SK-N-MC (cell line): Measurements from ENCODE around the gene GNAS-AS1.

Experiments
- DNase-seq: peaks from one replicate; pipeline ENCODE4 v3.0.0-alpha.2; 2011; ENCODE audit warnings: low read depth, low spot score
- H3K27ac ChIP-seq: fragments of 200-600 bp; sonication (generic); 2 replicates; pipeline ENCODE4 v1.5.1; 2016; ENCODE audit warnings: mixed run types
- H3K36me3 ChIP-seq: fragments of 200-600 bp; sonication (generic); 2 replicates; pipeline ENCODE4 v1.6.1; 2017; ENCODE audit warnings: antibody characterized with exemption, low read length, mixed read lengths; ENCODE audit not compliant: insufficient read depth
- H3K4me3 ChIP-seq: fragments of 200-600 bp; sonication (generic); 2 replicates; pipeline ENCODE4 v1.5.1; 2016
- H3K9ac ChIP-seq: fragments of 200-600 bp; sonication (generic); 2 replicates; pipeline ENCODE4 v1.8.0; 2017; ENCODE audit warnings: mixed run types, mixed read lengths; ENCODE audit not compliant: insufficient read length
- H3K9me3 ChIP-seq: fragments of 200-600 bp; sonication (generic); 2 replicates; pipeline ENCODE4 v1.6.1; 2017; ENCODE audit warnings: low read depth, mild to moderate bottlenecking, antibody characterized with exemption, low read length, moderate library complexity, mixed read lengths
- EZH2 ChIP-seq: fragments of 200-600 bp; sonication (generic); IDR thresholded peaks from one replicate; pipeline ENCODE4 v1.6.1; 2017; ENCODE audit warnings: antibody characterized with exemption
- FOXP2 ChIP-seq: optimal IDR thresholded peaks from 2 replicates; pipeline ENCODE3; 2011; ENCODE audit warnings: mild to moderate bottlenecking, moderate library complexity; ENCODE audit not compliant: insufficient read depth; ENCODE audit errors: extremely low read length, control extremely low read depth
- POLR2AphosphoS5 ChIP-seq: IDR thresholded peaks from 2 replicates; pipeline ENCODE4 v1.6.1; 2012; ENCODE audit warnings: mild to moderate bottlenecking, low read depth, low read length, borderline replicate concordance

GNAS-AS1 gene

GRCh38 chr20:58880994-58881752 lies 30.5 kb upstream of the GNAS-AS1 start:
- Histone ChIP-seq H3K27ac (no peak overlapping the region), H3K4me3 (no peak overlapping the region), H3K36me3 (no peaks in the 10 kb centered on the region), H3K9me3 (no peaks in the 10 kb centered on the region), H3K9ac (no peak overlapping the region)
- no peak for DNase-seq
- TF ChIP-seq POLR2AphosphoS5 = no peak
- no peak for TF ChIP-seq FOXP2
- TF ChIP-seq EZH2 = no peak

DNA sequence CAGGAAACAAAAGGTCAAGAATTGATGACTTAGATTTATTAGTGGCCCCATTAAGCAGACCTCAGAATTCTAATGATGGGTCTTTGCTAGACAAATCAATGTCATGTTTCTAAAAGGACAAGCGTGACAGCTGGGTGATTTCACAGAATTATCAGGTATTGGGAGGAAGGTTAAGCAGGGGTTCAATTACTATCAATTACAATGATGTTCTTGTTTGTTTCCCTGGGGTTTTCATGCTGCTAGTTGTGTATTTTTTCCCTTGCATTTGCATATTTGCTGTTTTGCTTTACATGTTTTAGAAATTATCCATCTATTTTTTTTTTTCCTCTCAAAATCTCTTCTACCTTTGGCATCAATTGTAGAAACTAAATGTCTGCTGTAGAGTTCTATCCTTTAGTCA lies 29.7 kb upstream of the GNAS-AS1 start:
- no peak overlapping the region for H3K4me3 ChIP-seq
- DNase-seq = no peak

GRCh38 chr20:58878399-58878798 lies 27.7 kb upstream of the GNAS-AS1 start:
- TF ChIP-seq FOXP2 (no peak), EZH2 (no peak), POLR2AphosphoS5 (no peak)
- DNase-seq = no peak
- Histone ChIP-seq H3K36me3 (no peaks in the 10 kb centered on the region), H3K4me3 (no peak overlapping the region), H3K9ac (no peak overlapping the region), H3K9me3 (no peaks in the 10 kb centered on the region), H3K27ac (no peak overlapping the region)

More for the DNA sequence above, 29.7 kb upstream of the GNAS-AS1 start:
- Histone ChIP-seq H3K9ac (no peak overlapping the region), H3K9me3 (no peaks in the 10 kb centered on the region), H3K27ac (no peak overlapping the region), H3K36me3 (no peaks in the 10 kb centered on the region)
- no peak for TF ChIP-seq POLR2AphosphoS5
- no peak for TF ChIP-seq FOXP2
- TF ChIP-seq EZH2 = no peak

- no peak overlapping the region for H3K4me3 ChIP-seq
- no peaks in the 10 kb centered on the region for H3K9me3 ChIP-seq
- DNase-seq = no peak
- no peak for TF ChIP-seq EZH2
- TF ChIP-seq FOXP2 = no peak
- no peak for TF ChIP-seq POLR2AphosphoS5
- H3K9ac ChIP-seq = no peak overlapping the region
- H3K36me3 ChIP-seq = no peaks in the 10 kb centered on the region
- H3K27ac ChIP-seq = no peak overlapping the region
These were observed 27.3 kb upstream of the GNAS-AS1 start for GRCh38 chr20:58877976-58878360.

DNA sequence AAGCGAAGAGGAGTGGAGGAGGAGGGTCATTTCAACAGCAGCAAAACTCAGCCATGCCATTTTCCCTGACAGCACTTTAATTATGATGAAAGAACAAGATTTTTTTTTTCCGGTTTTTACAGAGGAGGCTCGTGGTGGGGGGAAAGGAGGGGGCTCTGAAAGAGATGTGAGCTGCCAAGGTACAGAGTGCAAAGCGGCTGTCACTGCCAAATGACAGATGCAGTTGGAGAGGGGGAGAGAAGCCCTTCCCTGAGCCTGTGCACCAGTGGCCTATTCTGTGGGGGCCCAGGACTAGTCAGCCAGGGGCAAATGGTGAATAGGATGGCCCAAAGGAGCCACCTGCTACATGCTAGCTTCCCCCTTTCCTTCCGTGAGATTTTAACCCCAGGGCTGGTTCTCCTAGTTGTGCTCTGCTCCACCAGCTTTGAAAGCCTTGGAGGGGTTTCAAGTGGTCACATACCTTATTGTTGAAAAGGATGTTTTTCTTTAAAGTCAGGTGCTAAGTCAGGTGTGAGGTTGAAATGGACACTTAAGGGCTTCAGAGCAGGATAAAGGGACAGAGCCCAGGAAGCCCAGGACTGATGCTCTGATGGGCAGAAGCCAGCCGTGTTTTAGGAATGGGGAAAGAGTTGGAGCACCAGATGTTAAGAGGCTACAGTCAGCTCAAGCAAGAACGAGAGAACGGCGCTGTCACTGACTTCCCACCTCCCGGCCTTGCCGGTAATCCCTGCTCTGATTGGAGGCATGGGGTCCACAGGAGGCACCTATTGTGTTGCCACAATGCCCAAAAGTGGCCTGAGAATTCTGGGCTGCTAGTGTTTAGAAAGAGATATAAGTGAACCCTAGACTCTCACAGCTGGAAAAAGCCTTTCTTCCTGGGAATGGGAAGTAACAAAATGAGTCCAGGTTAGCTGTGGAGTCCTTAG lies 26.6 kb upstream of the GNAS-AS1 start:
- DNase-seq = no peak
- no peaks in the 10 kb centered on the region for H3K9me3 ChIP-seq
- H3K36me3 ChIP-seq = no peaks in the 10 kb centered on the region
- TF ChIP-seq FOXP2 (no peak), EZH2 (no peak), POLR2AphosphoS5 (no peak)
- H3K27ac ChIP-seq = no peak overlapping the region
- no peak overlapping the region for H3K9ac ChIP-seq
- no peak overlapping the region for H3K4me3 ChIP-seq

DNA sequence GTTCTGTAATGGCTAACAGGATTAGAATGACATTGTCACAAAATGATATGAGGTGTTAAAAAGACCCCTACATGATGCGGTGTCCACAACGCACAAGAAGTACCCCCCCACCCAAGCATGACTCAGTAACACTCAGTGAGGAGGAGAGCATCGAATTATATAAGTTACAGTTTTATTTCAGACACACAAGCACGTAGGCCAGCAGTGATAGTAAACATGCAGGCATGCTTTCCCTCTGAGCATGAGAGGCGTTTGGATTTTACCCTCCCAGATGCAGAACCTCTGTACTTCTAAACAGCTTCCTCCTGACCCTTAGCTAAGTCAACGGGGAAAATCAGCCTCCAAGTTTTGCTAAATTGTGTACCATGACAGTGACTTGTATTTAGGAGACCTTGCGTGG lies 25.7 kb upstream of the GNAS-AS1 start:
- no peak for DNase-seq
- Histone ChIP-seq H3K36me3 (no peaks in the 10 kb centered on the region), H3K4me3 (no peak overlapping the region), H3K9me3 (no peaks in the 10 kb centered on the region), H3K9ac (no peak overlapping the region), H3K27ac (no peak overlapping the region)
- TF ChIP-seq EZH2 = no peak
- no peak for TF ChIP-seq FOXP2
- TF ChIP-seq POLR2AphosphoS5 = no peak

GRCh38 chr20:58875541-58876134 lies 24.9 kb upstream of the GNAS-AS1 start:
- Histone ChIP-seq H3K27ac (no peak overlapping the region), H3K36me3 (no peaks in the 10 kb centered on the region), H3K9ac (no peak overlapping the region), H3K4me3 (no peak overlapping the region), H3K9me3 (no peaks in the 10 kb centered on the region)
- TF ChIP-seq EZH2 (no peak), POLR2AphosphoS5 (no peak), FOXP2 (no peak)
- no peak for DNase-seq

GRCh38 chr20:58875111-58875510 lies 24.4 kb upstream of the GNAS-AS1 start:
- H3K4me3 ChIP-seq = no peak overlapping the region

More at GRCh38 chr20:58875111-58875510, 24.4 kb upstream of the GNAS-AS1 start:
- no peaks in the 10 kb centered on the region for H3K9me3 ChIP-seq
- TF ChIP-seq EZH2 (no peak), FOXP2 (no peak), POLR2AphosphoS5 (no peak)
- DNase-seq = no peak
- H3K36me3 ChIP-seq = no peaks in the 10 kb centered on the region
- H3K9ac ChIP-seq = no peak overlapping the region
- H3K27ac ChIP-seq = no peak overlapping the region
